A673 (cell line): ENCODE measurements around the gene PLGLB1. TPM values are rescaled to one million over a fixed set of nuclear protein-coding genes. Genes with fewer than 3 reads are reported as not detected.
"Not testable (repeated sequence)": the region's sequence is repeated elsewhere in the genome, so short reads cannot be mapped to it uniquely, and the experiment has no call there.

Experiments used
- BruUV-seq: library from RNA; stranded (reverse); fragments of 400-500 nt; replicated peaks from 2 replicates; lab custom pipeline; 2021; lab: Mats Ljungman, UMichigan
- CTCF ChIA-PET: fragments of 300-600 bp; sonication (Branson Sonifier 250); formaldehyde crosslinking; loops from one replicate; lab custom pipeline; 2022; ENCODE audit warnings: antibody characterized with exemption; lab: Charles Lee
- POLR2A ChIA-PET: fragments of 300-600 bp; sonication (Branson Sonifier 250); formaldehyde crosslinking; loops from one replicate; lab custom pipeline; 2022; ENCODE audit warnings: antibody characterized with exemption; ENCODE audit not compliant: low non-redundant PET; lab: Charles Lee
- DNase-seq: peaks from one replicate; pipeline ENCODE4 v3.0.0-alpha.2; 2015; ENCODE audit warnings: low spot score
- H3K27ac ChIP-seq: fragments of 200-600 bp; sonication (generic); 2 replicates; pipeline ENCODE4 v1.5.1; 2016; ENCODE audit warnings: mixed run types, low read depth, mild to moderate bottlenecking, mixed read lengths, antibody characterized with exemption, low read length; ENCODE audit not compliant: poor library complexity, severe bottlenecking
- H3K27me3 ChIP-seq: fragments of 200-600 bp; sonication (generic); replicated peaks from 2 replicates; pipeline ENCODE4 v1.6.1; 2017; ENCODE audit warnings: mixed run types, low read depth, mild to moderate bottlenecking, mixed read lengths, antibody characterized with exemption, low read length; ENCODE audit not compliant: insufficient read depth, poor library complexity
- H3K36me3 ChIP-seq: fragments of 200-600 bp; sonication (generic); 2 replicates; pipeline ENCODE4 v1.6.1; 2016; ENCODE audit warnings: mixed run types, mild to moderate bottlenecking, mixed read lengths, antibody characterized with exemption, low read length; ENCODE audit not compliant: insufficient read depth, poor library complexity, severe bottlenecking
- H3K4me1 ChIP-seq: fragments of 200-600 bp; sonication (generic); 2 replicates; pipeline ENCODE4 v1.6.1; 2017; ENCODE audit warnings: mixed run types, mild to moderate bottlenecking, mixed read lengths, antibody characterized with exemption, low read length; ENCODE audit not compliant: insufficient read depth, poor library complexity, severe bottlenecking
- H3K4me3 ChIP-seq: fragments of 200-600 bp; sonication (generic); 2 replicates; pipeline ENCODE4 v1.5.1; 2016; ENCODE audit warnings: low read depth, mixed run types, mild to moderate bottlenecking, mixed read lengths, low read length; ENCODE audit not compliant: poor library complexity, severe bottlenecking
- H3K9me3 ChIP-seq: fragments of 200-600 bp; sonication (generic); 2 replicates; pipeline ENCODE4 v1.6.1; 2016; ENCODE audit warnings: mixed run types, low read depth, mild to moderate bottlenecking, mixed read lengths, antibody characterized with exemption, low read length; ENCODE audit not compliant: poor library complexity, severe bottlenecking
- intact Hi-C: fragments of 100-400 bp; cut with micrococcal nuclease; formaldehyde crosslinking; loops from one replicate; pipeline ENCODE4 v1.10.0; 2022; ENCODE audit not compliant: unreplicated experiment
- total RNA-seq: library from RNA; stranded (reverse); gene quantifications from 2 replicates; pipeline ENCODE4 v1.2.3, GENCODE V29; 2021

Gene PLGLB1
- total RNA-seq, 1 experiment from 2014 or later: 2.0 TPM

- H3K36me3 ChIP-seq, CTCF ChIA-PET, H3K9me3 ChIP-seq, intact Hi-C loops, BruUV-seq, H3K4me1 ChIP-seq, H3K4me3 ChIP-seq, H3K27ac ChIP-seq, POLR2A ChIA-PET, DNase-seq, H3K27me3 ChIP-seq: not testable (repeated sequence)
These were observed 7.0 kb downstream of the PLGLB1 start for GRCh38 chr2:87014489-87015169.

- BruUV-seq, H3K9me3 ChIP-seq, H3K36me3 ChIP-seq, POLR2A ChIA-PET, intact Hi-C loops, H3K4me3 ChIP-seq, CTCF ChIA-PET, DNase-seq, H3K27ac ChIP-seq, H3K4me1 ChIP-seq, H3K27me3 ChIP-seq: not testable (repeated sequence)
These were observed 17.2 kb downstream of the PLGLB1 start for GRCh38 chr2:87004398-87004797.

Other genes starting within 250 kb of the PLGLB1 start
- not detected in 2 replicates for gene CD8A, start 230.9 kb downstream of the PLGLB1 start, total RNA-seq
- not detected in 2 replicates for gene CD8B, start 160.0 kb downstream of the PLGLB1 start, total RNA-seq
- 2.5 and 4.1 TPM in 2 replicates for gene RGPD1, start 79.7 kb downstream of the PLGLB1 start, total RNA-seq